HAP-1 (cell line): ENCODE measurements around the gene PTCD1.
"Not testable (repeated sequence)": the region's sequence is repeated elsewhere in the genome, so short reads cannot be mapped to it uniquely, and the experiment has no call there.

ENCODE experiments used
- DNase-seq, 2 experiments: peaks; one replicate each; pipeline ENCODE4 v3.0.0-alpha.2; 2016 to 2020; ENCODE audit warnings: low spot score in 2 of 2
- H3K27me3 ChIP-seq: fragments of 250-450 bp; sonication (Bioruptor Pico); 2 replicates; pipeline ENCODE4 v1.5.1; 2020; ENCODE audit warnings: low read depth, mild to moderate bottlenecking, moderate library complexity
- H3K36me3 ChIP-seq: fragments of 250-450 bp; sonication (Bioruptor Pico); replicated peaks from 2 replicates; pipeline ENCODE4 v1.5.1; 2020; ENCODE audit warnings: mild to moderate bottlenecking
- H3K4me1 ChIP-seq: fragments of 250-450 bp; sonication (Bioruptor Pico); 2 replicates; pipeline ENCODE4 v1.5.1; 2020; ENCODE audit warnings: mild to moderate bottlenecking
- H3K4me3 ChIP-seq: fragments of 250-450 bp; sonication (Bioruptor Pico); 2 replicates; pipeline ENCODE4 v1.5.1; 2020; ENCODE audit warnings: mild to moderate bottlenecking, moderate library complexity
- H3K9me3 ChIP-seq: fragments of 250-450 bp; sonication (Bioruptor Pico); 2 replicates; pipeline ENCODE4 v1.5.1; 2020; ENCODE audit warnings: mild to moderate bottlenecking, moderate library complexity
- in situ Hi-C: fragments of 300-500 bp; cut with MboI; formaldehyde crosslinking; loops from 3 replicates; pipeline ENCODE4 v1.14.3; 2020; ENCODE audit warnings: low sequenced_read_pairs, inconsistent platforms, mixed read lengths

The PTCD1 gene

GRCh38 chr7:99383203-99383602, 55.4 kb downstream of the PTCD1 start:
- H3K36me3 ChIP-seq, result peaks cover 16% of the 10 kb centered on the region
- in situ Hi-C loops, result no loop called here
- DNase-seq, result no peak

GRCh38 chr7:99381664-99382075, 56.9 kb downstream of the PTCD1 start:
- peaks cover 11% of the 10 kb centered on the region for H3K36me3 ChIP-seq
- in situ Hi-C loops, result no loop called here

More at GRCh38 chr7:99383203-99383602, 55.4 kb downstream of the PTCD1 start:
- Histone ChIP-seq H3K4me1 (no peaks in the 10 kb centered on the region), H3K4me3 (no peak overlapping the region), H3K9me3 (no peaks in the 10 kb centered on the region), H3K27me3 (no peaks in the 10 kb centered on the region)

DNA sequence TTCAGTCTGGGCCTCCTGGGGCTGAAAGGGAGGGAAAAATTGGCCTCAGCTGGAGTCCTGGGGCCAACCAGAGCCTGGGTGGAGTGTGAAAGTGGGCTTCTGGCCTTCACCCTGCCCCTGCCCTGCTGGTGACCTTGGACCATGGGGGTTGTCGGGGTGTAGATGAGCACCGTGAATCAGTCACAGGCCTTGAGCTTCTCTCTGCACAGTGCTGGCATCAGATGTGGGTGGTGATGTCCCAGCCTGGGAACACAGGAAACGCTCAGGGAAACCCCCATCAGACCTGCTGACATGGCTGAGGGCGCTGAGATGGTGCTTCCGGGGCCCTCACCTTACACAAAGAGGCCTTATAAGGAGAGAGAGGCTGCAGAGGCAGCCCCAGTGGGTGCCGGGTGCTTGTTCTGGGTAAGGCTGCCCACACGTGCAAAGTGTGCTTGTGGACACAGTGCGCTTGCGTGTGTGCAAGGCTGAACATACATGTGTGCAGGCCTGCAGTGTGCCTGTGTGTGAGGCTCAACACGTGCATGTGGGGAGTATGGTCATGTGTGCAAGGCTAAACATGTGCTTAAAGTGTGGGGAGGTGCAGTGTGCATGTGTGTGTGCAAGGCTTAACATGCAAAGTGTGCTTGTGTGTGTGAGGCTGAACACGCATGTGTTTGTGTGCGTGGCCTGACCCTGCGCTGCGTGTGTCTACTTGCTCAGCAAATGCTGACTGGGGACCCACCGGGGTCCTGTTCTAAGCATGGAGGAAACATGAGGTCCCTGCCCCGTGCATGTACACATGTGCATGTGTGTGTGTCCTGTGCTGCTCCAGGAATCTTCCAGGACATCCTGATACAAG, 57.6 kb downstream of the PTCD1 start:
- Histone ChIP-seq H3K4me3 (no peak overlapping the region), H3K36me3 (peaks cover 7% of the 10 kb centered on the region), H3K9me3 (no peaks in the 10 kb centered on the region), H3K4me1 (no peaks in the 10 kb centered on the region), H3K27me3 (no peaks in the 10 kb centered on the region)
- in situ Hi-C loops, result no loop called here
- no peak for DNase-seq

More at GRCh38 chr7:99381664-99382075, 56.9 kb downstream of the PTCD1 start:
- no peaks in the 10 kb centered on the region for H3K4me1 ChIP-seq
- H3K27me3 ChIP-seq, result no peaks in the 10 kb centered on the region
- no peak overlapping the region for H3K4me3 ChIP-seq
- no peaks in the 10 kb centered on the region for H3K9me3 ChIP-seq
- DNase-seq, result no peak

DNA sequence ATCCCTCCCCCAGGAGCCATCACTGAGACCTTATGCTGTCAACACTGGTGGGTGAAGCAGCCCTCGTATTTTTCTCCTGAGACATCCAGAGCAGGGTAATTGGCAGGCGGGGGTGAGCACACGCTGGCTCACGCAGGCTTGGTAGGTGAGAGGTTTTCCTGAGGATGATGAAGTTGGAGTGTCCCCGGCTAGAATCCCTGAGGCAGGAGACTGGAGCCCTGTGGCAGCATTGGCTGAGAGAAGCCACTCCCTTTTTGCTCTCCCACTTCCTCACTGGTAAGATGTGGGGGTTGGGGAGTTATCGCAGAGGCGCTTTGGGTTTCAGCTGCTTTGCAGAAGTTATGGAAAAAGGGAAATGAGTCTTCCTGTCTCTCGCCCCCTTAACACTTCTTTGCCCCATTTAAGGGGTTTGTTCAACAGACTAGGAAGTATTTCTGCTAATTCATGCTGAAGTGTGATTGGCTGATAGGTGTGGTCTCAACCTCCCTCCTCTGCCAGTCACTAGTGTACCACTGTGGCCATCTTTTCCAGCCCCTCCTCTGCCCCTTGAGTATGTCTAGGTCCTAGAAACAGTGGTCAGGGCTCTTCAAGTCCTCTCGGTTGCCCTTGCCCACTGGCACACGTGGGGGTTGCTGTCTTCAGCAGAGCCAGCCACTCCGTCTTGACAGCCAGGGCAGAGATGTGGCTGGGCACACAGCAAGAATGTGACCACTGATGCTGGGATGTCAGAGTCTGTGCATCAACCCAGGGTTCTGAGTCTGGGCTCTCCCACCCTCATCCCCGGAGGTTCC, 58.4 kb downstream of the PTCD1 start:
- H3K36me3 ChIP-seq, result peaks cover 7% of the 10 kb centered on the region
- DNase-seq, result no peak
- in situ Hi-C loops, result no loop called here
- H3K27me3 ChIP-seq, result no peaks in the 10 kb centered on the region
- no peak overlapping the region for H3K4me3 ChIP-seq
- no peaks in the 10 kb centered on the region for H3K9me3 ChIP-seq
- H3K4me1 ChIP-seq, result peaks cover 3% of the 10 kb centered on the region; the same call in 1 of the 2 replicates

GRCh38 chr7:99379693-99380031, 58.9 kb downstream of the PTCD1 start:
- H3K4me3 ChIP-seq, H3K36me3 ChIP-seq, in situ Hi-C loops: not testable (repeated sequence)

GRCh38 chr7:99379043-99379577, 59.5 kb downstream of the PTCD1 start:
- Histone ChIP-seq H3K4me3 (no peak overlapping the region), H3K27me3 (no peaks in the 10 kb centered on the region), H3K36me3 (peaks cover 7% of the 10 kb centered on the region), H3K9me3 (no peaks in the 10 kb centered on the region), H3K4me1 (peaks cover 3% of the 10 kb centered on the region; the same call in 1 of the 2 replicates)
- in situ Hi-C loops, result no loop called here
- DNase-seq, result no peak

More at GRCh38 chr7:99379693-99380031, 58.9 kb downstream of the PTCD1 start:
- H3K9me3 ChIP-seq, H3K27me3 ChIP-seq, H3K4me1 ChIP-seq, DNase-seq: not testable (repeated sequence)

DNA sequence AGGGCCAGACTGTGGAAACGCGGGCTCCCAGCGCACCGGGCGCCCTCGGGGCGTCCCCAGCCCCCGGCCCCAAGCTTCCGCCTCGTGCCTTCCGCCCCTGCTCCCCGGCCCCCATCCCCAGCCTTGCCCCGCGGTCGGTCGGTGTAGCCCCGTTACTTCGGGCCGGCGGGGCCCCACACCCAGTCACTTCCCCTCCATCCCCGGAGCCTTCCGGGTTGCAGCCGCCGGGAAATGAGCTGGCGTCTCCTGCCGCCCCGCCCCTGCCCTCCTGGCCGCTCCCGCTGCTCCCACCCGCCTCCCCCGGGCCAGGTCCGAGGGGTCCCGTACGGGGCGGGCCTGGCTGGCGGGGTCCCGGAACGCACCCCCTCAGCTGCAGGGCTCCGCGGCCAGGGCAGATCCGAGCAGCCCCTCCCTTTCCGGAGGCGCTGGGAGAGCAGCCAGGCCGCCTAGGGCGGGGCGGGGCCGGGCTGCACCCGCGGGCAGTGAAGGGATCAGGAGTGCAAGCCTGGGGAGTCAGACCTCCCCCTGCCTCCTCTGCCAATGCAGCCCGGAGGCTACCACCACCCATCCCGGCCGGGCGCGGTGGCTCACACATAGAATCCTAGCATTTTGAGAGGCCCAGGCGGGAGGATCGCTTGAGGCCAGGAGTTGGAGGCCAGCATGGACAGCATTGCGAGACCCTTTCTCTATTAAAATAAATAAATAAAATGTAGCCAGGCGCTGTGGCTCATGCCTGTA, 63.4 kb downstream of the PTCD1 start:
- peak overlapping the region; percentile 61 for H3K4me3 ChIP-seq
- in situ Hi-C loops, result no loop called here
- H3K36me3 ChIP-seq, result peaks cover 3% of the 10 kb centered on the region
- peaks cover 3% of the 10 kb centered on the region; the same call in 1 of the 2 replicates for H3K4me1 ChIP-seq
- no peaks in the 10 kb centered on the region for H3K27me3 ChIP-seq
- peak; percentile 30 to 78 for DNase-seq
- no peaks in the 10 kb centered on the region for H3K9me3 ChIP-seq

DNA sequence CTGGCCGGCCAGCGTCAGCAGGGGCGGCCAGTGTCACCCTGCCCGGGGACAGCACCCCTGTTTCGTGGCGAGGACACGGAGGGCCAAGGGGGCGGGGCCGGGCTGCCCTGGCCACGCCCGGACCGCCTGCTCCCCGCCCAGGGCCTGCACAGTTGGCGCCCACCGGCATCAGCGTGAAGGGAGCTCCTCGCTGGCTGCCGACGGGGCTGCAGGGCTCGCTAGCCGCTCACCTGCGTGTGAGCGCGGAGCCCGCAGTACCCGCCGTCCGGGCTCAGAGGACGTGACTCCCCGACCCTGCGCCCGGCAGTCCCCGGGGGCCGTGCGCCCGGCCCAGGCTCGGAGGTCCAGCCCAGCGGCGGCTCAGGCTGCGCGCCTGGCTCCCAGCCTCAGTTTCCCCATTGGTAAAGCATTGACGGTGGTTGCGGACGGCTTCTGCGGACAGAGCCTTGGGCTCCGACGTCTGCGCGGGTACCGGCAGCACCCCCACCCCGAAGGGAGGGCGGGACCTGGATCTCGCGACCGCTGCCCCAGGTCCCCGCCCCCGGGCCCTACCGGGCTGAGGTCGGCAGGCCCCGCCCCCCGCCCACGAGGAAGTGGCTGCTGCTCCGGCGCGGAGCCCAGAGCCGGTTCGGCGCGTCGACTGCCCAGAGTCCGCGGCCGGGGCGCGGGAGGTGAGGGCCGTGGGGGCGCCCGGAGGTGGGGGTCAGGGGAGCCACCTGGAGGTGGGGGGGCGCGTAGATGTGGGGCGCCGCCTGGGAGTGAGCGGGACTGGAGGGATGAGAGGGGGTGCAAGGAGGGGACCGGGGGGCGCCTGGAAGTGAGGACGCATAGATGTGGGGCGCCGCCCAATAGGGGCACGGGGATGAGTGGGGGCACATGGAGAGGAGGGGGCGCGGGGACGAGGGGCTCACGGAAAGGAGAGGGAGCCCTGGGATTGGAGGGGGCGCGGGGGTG, 64.2 kb downstream of the PTCD1 start, which contains the start of gene ARPC1B:
TSS of gene ARPC1B (plus strand) at position 620 of the 954 bp plus-strand sequence. CDS start 10,985 bp downstream, outside the sequence.
- no peaks in the 10 kb centered on the region for H3K9me3 ChIP-seq
- H3K36me3 ChIP-seq, result peaks cover 3% of the 10 kb centered on the region
- in situ Hi-C loops, result no loop called here
- peak within 1 kb of the TSS; percentile 61 for H3K4me3 ChIP-seq
- peaks cover 3% of the 10 kb centered on the region; the same call in 1 of the 2 replicates for H3K4me1 ChIP-seq
- no peaks in the 10 kb centered on the region for H3K27me3 ChIP-seq
- DNase-seq, result peak; percentile 58 to 88

DNA sequence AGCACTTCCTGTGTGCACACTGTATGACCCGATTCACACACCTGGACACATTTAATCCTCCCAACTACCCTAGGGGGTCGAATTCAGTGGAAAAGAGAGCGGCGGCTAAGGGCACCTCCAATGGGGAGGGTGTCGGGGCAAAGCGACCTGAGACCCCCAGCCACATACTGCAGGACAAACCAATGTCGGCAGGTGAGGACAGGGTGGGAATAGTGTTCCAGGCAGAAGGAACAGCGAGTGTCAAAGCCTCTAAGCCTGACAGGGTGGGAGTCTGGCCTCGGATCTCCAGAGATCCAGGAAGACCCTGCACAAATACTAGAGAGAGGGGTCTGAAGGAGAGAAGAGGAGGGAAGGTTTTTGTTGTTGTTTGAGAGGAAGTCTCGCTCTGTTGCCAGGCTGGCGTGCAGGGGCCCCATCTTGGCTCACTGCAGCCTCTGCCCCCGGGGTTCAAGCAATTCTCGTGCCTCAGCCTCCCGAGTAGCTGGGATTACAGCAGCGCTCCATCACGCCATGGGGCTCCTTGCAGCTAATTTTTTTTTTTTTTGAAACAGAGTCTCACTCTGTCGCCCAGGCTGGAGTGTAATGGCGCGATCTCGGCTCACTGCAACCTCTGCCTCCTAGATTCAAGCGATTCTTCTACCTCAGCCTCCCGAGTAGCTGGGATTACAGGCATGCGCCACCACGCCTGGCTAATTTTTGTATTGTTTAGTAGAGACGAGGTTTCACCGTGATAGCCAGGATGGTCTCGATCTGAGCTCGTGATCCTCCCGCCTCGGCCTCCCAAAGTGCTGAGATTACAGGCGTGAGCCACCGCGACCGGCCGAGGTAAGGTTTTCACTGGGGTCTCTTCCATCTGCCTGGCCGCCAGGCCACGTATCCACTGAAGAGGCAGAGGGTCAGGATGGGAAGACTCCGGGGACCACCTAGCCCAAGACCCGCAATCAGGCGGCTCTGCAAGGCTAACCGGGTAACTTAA, 65.2 kb downstream of the PTCD1 start:
- Histone ChIP-seq H3K36me3 (peaks cover 3% of the 10 kb centered on the region), H3K9me3 (no peaks in the 10 kb centered on the region), H3K4me1 (peaks cover 3% of the 10 kb centered on the region; the same call in 1 of the 2 replicates), H3K4me3 (peak overlapping the region; percentile 61), H3K27me3 (no peaks in the 10 kb centered on the region)
- DNase-seq, result no peak
- in situ Hi-C loops, result no loop called here

- in situ Hi-C loops, result no loop called here
- DNase-seq, result no peak
- H3K4me1 ChIP-seq, result peaks cover 3% of the 10 kb centered on the region; the same call in 1 of the 2 replicates
Observed at GRCh38 chr7:99372275-99373090, 66.1 kb downstream of the PTCD1 start.

GRCh38 chr7:99371376-99371920, 67.2 kb downstream of the PTCD1 start:
- Histone ChIP-seq H3K36me3 (peaks cover 4% of the 10 kb centered on the region), H3K9me3 (no peaks in the 10 kb centered on the region), H3K4me3 (no peak overlapping the region), H3K4me1 (peaks cover 3% of the 10 kb centered on the region; the same call in 1 of the 2 replicates), H3K27me3 (no peaks in the 10 kb centered on the region)
- in situ Hi-C loops, result no loop called here
- DNase-seq, result no peak

More at GRCh38 chr7:99372275-99373090, 66.1 kb downstream of the PTCD1 start:
- Histone ChIP-seq H3K36me3 (no peaks in the 10 kb centered on the region; the same call in 1 of the 2 replicates), H3K4me3 (no peak overlapping the region), H3K9me3 (no peaks in the 10 kb centered on the region), H3K27me3 (no peaks in the 10 kb centered on the region)
